GM23338 (cell line): Measurements from ENCODE around the gene LNP1.

Experiments used
- CTCF ChIP-seq, 2 experiments: fragments of 200-600 bp in 1 of 2; sonication (generic) in 1 of 2; conservative IDR thresholded peaks; 2 replicates each; pipeline versions ENCODE4 v1.5.1 to v1.6.1; 2016 to 2017; ENCODE audit warnings: antibody characterized with exemption in 2 of 2, low read depth in 2 of 2, mild to moderate bottlenecking in 2 of 2, moderate library complexity in 1 of 2
- EZH2 ChIP-seq: fragments of 200-600 bp; sonication (generic); IDR thresholded peaks from one replicate; pipeline ENCODE4 v1.8.0; 2017; ENCODE audit warnings: antibody characterized with exemption, mild to moderate bottlenecking, low read depth; ENCODE audit not compliant: unreplicated experiment

- no peak for TF ChIP-seq CTCF (conservative IDR thresholded peaks at IDR 0.05; ENCODE audit: low read depth in 2 of 2)
- TF ChIP-seq EZH2: no peak
Measured at GRCh38 chr3:100364421-100364820, 36.9 kb upstream of the LNP1 start.
